Erythroblast (primary cell): Measurements from ENCODE around the gene PF4V1.

Experiments used
- GATA1 ChIP-seq: IDR thresholded peaks from 2 replicates; pipeline ENCODE4 v1.6.1; 2011; ENCODE audit warnings: low read depth, mild to moderate bottlenecking, control low read depth, low read length, moderate library complexity
- POLR2A ChIP-seq: IDR thresholded peaks from 2 replicates; pipeline ENCODE4 v1.6.1; 2011; ENCODE audit warnings: mild to moderate bottlenecking, low read length

- no peak for TF ChIP-seq POLR2A
- no peak for TF ChIP-seq GATA1
These were observed 8.8 kb upstream of the PF4V1 start for GRCh38 chr4:73844345-73844744.
